ENCODE measurements around the gene ARHGEF40. TPM values are rescaled to one million over a fixed set of nuclear protein-coding genes. Genes with fewer than 3 reads are reported as not detected.

The ARHGEF40 gene
- total and polyA plus RNA-seq, 8 donors = 34.7 to 97.3 (median 80.1) TPM

- Histone ChIP-seq H3K4me3 (peak overlapping the region; percentile 46 to 71), H3K36me3 (peaks cover 0 to 6% of the 10 kb centered on the region in 2 donors), H3K27ac (peak overlapping the region in 1 of 2 donors; percentile 21), H3K9me3 (no peaks in the 10 kb centered on the region), H3K4me1 (peaks cover 7 to 19% of the 10 kb centered on the region in 2 donors), H3K27me3 (peaks cover 0 to 35% of the 10 kb centered on the region in 2 donors)
- TF ChIP-seq CTCF (IDR thresholded peaks at IDR 0.05) = no peak
- ATAC-seq (no peak), DNase-seq (no peak)
- intact Hi-C loops (cut with DNase I) = no loop called here
Observed at GRCh38 chr14:21023817-21024584, 46.1 kb upstream of the ARHGEF40 start.

- Histone ChIP-seq H3K27me3 (peaks cover 0 to 35% of the 10 kb centered on the region in 2 donors), H3K4me3 (peak within 1 kb of the TSS; percentile 46 to 71), H3K9me3 (no peaks in the 10 kb centered on the region), H3K4me1 (peaks cover 7 to 19% of the 10 kb centered on the region in 2 donors), H3K36me3 (peaks cover 0 to 6% of the 10 kb centered on the region in 2 donors), H3K27ac (peak within 1 kb of the TSS; percentile 21 to 67)
- DNase-seq (peak; percentile 69 to 91 (median 84)), ATAC-seq (peak; percentile 95)
- intact Hi-C loops (cut with DNase I) = no loop called here
- no peak for TF ChIP-seq CTCF (IDR thresholded peaks at IDR 0.05)
Observed at GRCh38 chr14:21024585-21025370, 45.3 kb upstream of the ARHGEF40 start, which contains the start of gene NDRG2. NDRG2 (minus strand) TSS chr14:21025061; CDS start chr14:21023315, 1,746 bp downstream.

DNA sequence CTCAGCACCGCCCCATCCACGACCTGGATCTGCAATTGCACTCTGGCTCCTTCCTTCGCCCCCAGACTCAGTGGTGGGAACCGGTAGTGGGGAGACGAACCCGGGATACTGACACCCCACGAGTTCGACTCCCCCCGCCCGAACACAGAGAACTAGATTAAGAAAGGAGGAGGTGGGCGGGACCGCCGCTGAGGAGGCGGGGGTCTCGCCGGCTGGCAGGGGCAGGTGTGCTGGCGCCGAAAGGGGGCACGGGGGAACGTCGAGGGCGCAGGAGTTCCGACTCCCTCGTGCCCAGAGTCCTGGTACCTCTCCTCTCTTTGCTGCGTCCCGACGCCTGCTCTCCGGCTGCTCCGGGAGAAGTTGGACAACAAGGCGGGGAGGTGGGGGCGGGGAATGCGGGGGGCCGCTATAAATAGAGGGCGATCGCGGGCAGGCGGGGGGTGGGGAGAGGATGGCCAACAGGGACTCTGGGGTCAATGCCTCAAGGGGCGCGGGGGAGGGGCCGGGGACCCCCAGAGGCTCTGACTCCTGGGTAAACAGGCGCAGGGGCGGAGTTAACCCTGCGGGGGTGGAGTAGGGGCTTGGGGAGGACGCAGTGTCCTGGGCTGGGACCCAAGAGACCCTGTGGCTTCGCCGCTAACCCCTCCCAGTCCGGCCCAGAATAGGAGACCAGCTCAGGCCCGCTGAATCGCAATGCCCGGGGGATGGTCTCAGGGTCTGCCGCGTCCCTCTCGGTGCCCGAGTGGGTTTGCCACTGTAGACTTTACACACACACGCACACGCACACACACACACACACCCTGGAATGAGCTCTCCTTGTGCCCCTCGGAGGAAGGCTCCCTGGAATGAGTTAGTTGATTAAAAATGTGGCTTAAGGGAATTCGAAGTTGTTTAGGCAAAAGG is 44.5 kb upstream of the ARHGEF40 start:
- TF ChIP-seq CTCF (IDR thresholded peaks at IDR 0.05) = no peak
- intact Hi-C loops (cut with DNase I) = no loop called here

DNA sequence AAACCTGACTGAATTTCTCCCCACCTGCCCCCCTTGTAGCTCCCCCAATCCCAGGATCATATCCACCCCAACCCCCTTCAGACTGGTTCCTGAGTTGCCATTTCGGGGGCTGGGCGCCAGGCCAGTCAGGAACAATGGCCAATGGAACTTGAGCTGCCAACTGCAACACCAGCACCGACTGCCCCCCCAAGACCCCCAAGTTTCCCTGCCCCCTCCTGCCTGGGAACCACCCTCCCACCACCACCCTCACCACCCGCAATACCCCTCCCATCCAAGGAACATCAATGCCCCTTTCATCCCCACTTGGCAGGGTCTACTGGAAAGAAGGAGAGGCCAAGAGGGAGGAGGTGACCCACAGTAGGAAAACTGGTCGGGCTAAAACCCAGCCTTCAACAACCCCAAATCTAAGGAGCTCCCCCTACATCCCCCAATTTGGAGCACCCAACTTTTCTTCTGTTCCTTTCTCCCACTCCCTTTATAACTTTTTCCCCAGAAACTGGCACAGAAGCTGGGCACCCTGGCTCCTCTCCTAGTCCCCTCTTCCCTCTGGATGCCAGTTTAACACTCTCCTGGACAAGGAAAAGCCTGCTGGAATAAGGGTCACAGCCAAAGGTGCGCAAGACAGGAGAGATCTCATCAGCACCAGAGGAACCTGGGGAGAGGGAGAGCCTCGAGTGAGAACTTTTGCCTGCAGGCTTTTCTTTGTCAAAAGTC is 43.7 kb upstream of the ARHGEF40 start:
- intact Hi-C loops (cut with DNase I) = no loop called here
- TF ChIP-seq CTCF (IDR thresholded peaks at IDR 0.05) = no peak
- DNase-seq = no peak
- H3K36me3 ChIP-seq = peaks cover 0 to 1% of the 10 kb centered on the region in 2 donors
- H3K9me3 ChIP-seq = no peaks in the 10 kb centered on the region
- H3K4me3 ChIP-seq = no peak overlapping the region
- no peak for ATAC-seq
- H3K4me1 ChIP-seq = peaks cover 7 to 19% of the 10 kb centered on the region in 2 donors
- H3K27me3 ChIP-seq = peaks cover 0 to 35% of the 10 kb centered on the region in 2 donors
- H3K27ac ChIP-seq = peak overlapping the region in 1 of 2 donors; percentile 30

More for the DNA sequence above, 44.5 kb upstream of the ARHGEF40 start:
- H3K4me3 ChIP-seq = peak overlapping the region; percentile 46 to 71
- peaks cover 7 to 19% of the 10 kb centered on the region in 2 donors for H3K4me1 ChIP-seq
- peaks cover 0 to 35% of the 10 kb centered on the region in 2 donors for H3K27me3 ChIP-seq
- H3K9me3 ChIP-seq = no peaks in the 10 kb centered on the region
- H3K36me3 ChIP-seq = peaks cover 0 to 6% of the 10 kb centered on the region in 2 donors
- H3K27ac ChIP-seq = peak overlapping the region; percentile 21 to 67
- DNase-seq (peak in 2 of 4 donors; percentile 63 to 66), ATAC-seq (peak; percentile 52)

Measured in left lung (tissue), 10 donors.